Measurements from ENCODE around the gene SLC7A10. TPM values are rescaled to one million over a fixed set of nuclear protein-coding genes. Genes with fewer than 3 reads are reported as not detected.

The SLC7A10 gene
- polyA plus RNA-seq, 1 donor (not counting 4 experiments of a cell fraction or from before 2014, with no cell fraction given), result not detected

- Histone ChIP-seq H3K79me2 (ENCODE audit: control insufficient read depth, insufficient read depth, low read length) (peaks cover 4% of the 10 kb centered on the region), H3K9ac (ENCODE audit: control insufficient read depth, extremely low read depth, insufficient read depth, low read length) (peak overlapping the region; percentile 90), H3K4me3 (ENCODE audit: control insufficient read depth in 2 of 3, extremely low read depth in 1 of 3, insufficient read depth in 2 of 3, low read depth in 1 of 3, low read length in 3 of 3) (peak overlapping the region; percentile 71 to 88 (median 76)), H3K4me1 (ENCODE audit: control insufficient read depth, extremely low read depth, insufficient read depth, low read length) (peaks cover 12% of the 10 kb centered on the region), H3K9me1 (ENCODE audit: control insufficient read depth, extremely low read depth, insufficient read depth, low read length) (no peaks in the 10 kb centered on the region), H2AFZ (ENCODE audit: control insufficient read depth, low read length) (peak overlapping the region; percentile 90), H3K4me2 (ENCODE audit: control insufficient read depth, extremely low read depth, insufficient read depth, low read depth, low read length) (peak overlapping the region; percentile 90), H3K27ac (ENCODE audit: control insufficient read depth, insufficient read depth, low read length) (peak overlapping the region; percentile 80), H3K27me3 (ENCODE audit: control insufficient read depth, extremely low read depth, insufficient read depth, low read length) (no peaks in the 10 kb centered on the region), H3K36me3 (ENCODE audit: control insufficient read depth in 2 of 2, extremely low read depth in 1 of 2, insufficient read depth in 2 of 2, low read length in 2 of 2) (no peaks in the 10 kb centered on the region), H3K9me3 (ENCODE audit: control insufficient read depth, low read depth, low read length) (no peaks in the 10 kb centered on the region), H4K20me1 (ENCODE audit: control insufficient read depth, extremely low read depth, insufficient read depth, low read length) (no peaks in the 10 kb centered on the region)
- dilution Hi-C loops (cut with MboI; ENCODE audit: extremely low pct_ligation_motif_present, low sequenced_read_pairs), result no loop called here
- no peak for DNase-seq (ENCODE audit: low read depth, low spot score)
- no peak for FAIRE-seq
- TF ChIP-seq CTCF (optimal IDR thresholded peaks at IDR 0.05 in 1 of 3, IDR thresholded peaks at IDR 0.05 in 1 of 3, conservative IDR thresholded peaks at IDR 0.05 in 1 of 3; ENCODE audit: extremely low read depth in 1 of 3, insufficient read depth in 2 of 3, low read length in 3 of 3) (no peak), EZH2 (IDR thresholded peaks at IDR 0.05; ENCODE audit: low read length) (no peak)
Measured at GRCh38 chr19:33175886-33176669, 49.6 kb downstream of the SLC7A10 start.

- dilution Hi-C loops (cut with MboI; ENCODE audit: extremely low pct_ligation_motif_present, low sequenced_read_pairs), result no loop called here
Measured at GRCh38 chr19:33175156-33175782, 50.4 kb downstream of the SLC7A10 start.

More at GRCh38 chr19:33175156-33175782, 50.4 kb downstream of the SLC7A10 start:
- peaks cover 4% of the 10 kb centered on the region for H3K79me2 ChIP-seq (ENCODE audit: control insufficient read depth, insufficient read depth, low read length)
- no peaks in the 10 kb centered on the region for H3K27me3 ChIP-seq (ENCODE audit: control insufficient read depth, extremely low read depth, insufficient read depth, low read length)
- H3K9me1 ChIP-seq (ENCODE audit: control insufficient read depth, extremely low read depth, insufficient read depth, low read length), result no peaks in the 10 kb centered on the region
- DNase-seq (ENCODE audit: low read depth, low spot score) (no peak), FAIRE-seq (no peak)
- H3K9ac ChIP-seq (ENCODE audit: control insufficient read depth, extremely low read depth, insufficient read depth, low read length), result no peak overlapping the region
- H3K27ac ChIP-seq (ENCODE audit: control insufficient read depth, insufficient read depth, low read length), result no peak overlapping the region
- no peak overlapping the region for H2AFZ ChIP-seq (ENCODE audit: control insufficient read depth, low read length)
- TF ChIP-seq CTCF (optimal IDR thresholded peaks at IDR 0.05 in 1 of 3, IDR thresholded peaks at IDR 0.05 in 1 of 3, conservative IDR thresholded peaks at IDR 0.05 in 1 of 3; ENCODE audit: extremely low read depth in 1 of 3, insufficient read depth in 2 of 3, low read length in 3 of 3) (no peak), EZH2 (IDR thresholded peaks at IDR 0.05; ENCODE audit: low read length) (no peak)
- no peak overlapping the region for H3K4me3 ChIP-seq (ENCODE audit: control insufficient read depth in 2 of 3, extremely low read depth in 1 of 3, insufficient read depth in 2 of 3, low read depth in 1 of 3, low read length in 3 of 3)
- H3K4me2 ChIP-seq (ENCODE audit: control insufficient read depth, extremely low read depth, insufficient read depth, low read depth, low read length), result no peak overlapping the region
- H3K4me1 ChIP-seq (ENCODE audit: control insufficient read depth, extremely low read depth, insufficient read depth, low read length), result peaks cover 12% of the 10 kb centered on the region
- H3K36me3 ChIP-seq (ENCODE audit: control insufficient read depth in 2 of 2, extremely low read depth in 1 of 2, insufficient read depth in 2 of 2, low read length in 2 of 2), result no peaks in the 10 kb centered on the region
- H3K9me3 ChIP-seq (ENCODE audit: control insufficient read depth, low read depth, low read length), result no peaks in the 10 kb centered on the region
- H4K20me1 ChIP-seq (ENCODE audit: control insufficient read depth, extremely low read depth, insufficient read depth, low read length), result no peaks in the 10 kb centered on the region

Measured in keratinocyte (primary cell).